Stimulated activated CD8-positive, alpha-beta memory T cell treated with anti-CD3 and anti-CD28 coated beads, Interleukin-7, amount 100 ng/mL, for 48 hours (primary cell): ENCODE results near the gene ACOT2.
"Not testable (repeated sequence)": the region's sequence is repeated elsewhere in the genome, so short reads cannot be mapped to it uniquely, and the experiment has no call there.

Experiments used
- DNase-seq, 2 donors: peaks; one replicate each; pipeline ENCODE4 v3.0.0-alpha.2; 2020; ENCODE audit warnings: low read depth in 1 of 2; ENCODE audit errors: extremely low read depth in 1 of 2

The ACOT2 gene

GRCh38 chr14:73567358-73567757 lies 1.7 kb upstream of the ACOT2 start:
- DNase-seq, result no peak

- no peak for DNase-seq
These were observed 795 bp upstream of the ACOT2 start for GRCh38 chr14:73567951-73568885.

GRCh38 chr14:73568886-73569184 lies 178 bp upstream of the ACOT2 start:
- DNase-seq, result not testable (repeated sequence)

- peak in 1 of 2 donors; percentile 44 for DNase-seq
These were observed 1.9 kb downstream of the ACOT2 start for GRCh38 chr14:73570913-73571312.

GRCh38 chr14:73573034-73573433 lies 4.0 kb downstream of the ACOT2 start:
- DNase-seq, result not testable (repeated sequence)

GRCh38 chr14:73573740-73574139 lies 4.7 kb downstream of the ACOT2 start:
- DNase-seq, result not testable (repeated sequence)

- not testable (repeated sequence) for DNase-seq
These were observed 5.2 kb downstream of the ACOT2 start for GRCh38 chr14:73574251-73574650.

- DNase-seq, result no peak
These were observed 7.4 kb downstream of the ACOT2 start for GRCh38 chr14:73576391-73576790.

- not testable (repeated sequence) for DNase-seq
These were observed 8.2 kb downstream of the ACOT2 start for GRCh38 chr14:73577214-73577613.

- DNase-seq, result not testable (repeated sequence)
These were observed 13.3 kb downstream of the ACOT2 start for GRCh38 chr14:73582102-73582979.

- DNase-seq, result no peak
These were observed 19.7 kb downstream of the ACOT2 start for GRCh38 chr14:73588695-73589094.

GRCh38 chr14:73589116-73589515 lies 20.1 kb downstream of the ACOT2 start:
- DNase-seq, result no peak

- DNase-seq, result not testable (repeated sequence)
These were observed 21.6 kb downstream of the ACOT2 start for GRCh38 chr14:73590673-73591004.

- no peak for DNase-seq
These were observed 22.9 kb downstream of the ACOT2 start, which contains the start of gene ACOT4 for GRCh38 chr14:73591690-73592449. Gene ACOT4, plus strand, starts transcription at chr14:73591873. Its CDS starts 87 bp downstream, at chr14:73591960.

GRCh38 chr14:73594491-73594890 lies 25.5 kb downstream of the ACOT2 start:
- no peak for DNase-seq

- DNase-seq, result no peak
These were observed 30.5 kb downstream of the ACOT2 start for GRCh38 chr14:73599499-73599898.

GRCh38 chr14:73602994-73603393 lies 34.0 kb downstream of the ACOT2 start:
- no peak for DNase-seq

GRCh38 chr14:73606271-73606670 lies 37.3 kb downstream of the ACOT2 start:
- DNase-seq, result no peak

- no peak for DNase-seq
These were observed 38.2 kb downstream of the ACOT2 start for GRCh38 chr14:73607241-73607640.

GRCh38 chr14:73610687-73611086 lies 41.7 kb downstream of the ACOT2 start:
- no peak for DNase-seq
